NCI-H82 treated with DMSO at 0.1 percent for 48 hours (cell line): ENCODE measurements around the gene IARS1.

Experiments
- DNase-seq: peaks from one replicate; lab custom pipeline; 2025; ENCODE audit not compliant: unreplicated experiment; lab: John Stamatoyannopoulos, UW

Gene IARS1

GRCh38 chr9:92293452-92294296 lies at the start of gene IARS1:
Gene IARS1, minus strand, starts transcription at chr9:92293697. Its CDS starts 4,278 bp downstream, at chr9:92289419.
- DNase-seq: peak; percentile 87

- DNase-seq: no peak
These were observed 49.5 kb upstream of the IARS1 start for GRCh38 chr9:92342825-92343488.

GRCh38 chr9:92341578-92341977 lies 48.1 kb upstream of the IARS1 start:
- DNase-seq: no peak

- no peak for DNase-seq
These were observed 39.8 kb upstream of the IARS1 start for GRCh38 chr9:92333282-92333634.

- no peak for DNase-seq
These were observed 39.2 kb upstream of the IARS1 start for GRCh38 chr9:92332577-92333281.

GRCh38 chr9:92328225-92328624 lies 34.7 kb upstream of the IARS1 start:
- DNase-seq: no peak

- no peak for DNase-seq
These were observed 33.9 kb upstream of the IARS1 start for GRCh38 chr9:92327283-92327850.

- DNase-seq: peak; percentile 10
These were observed 32.5 kb upstream of the IARS1 start for GRCh38 chr9:92325991-92326500.

- peak; percentile 79 for DNase-seq
These were observed 31.9 kb upstream of the IARS1 start, which contains the start of the genes CENPP and NOL8 for GRCh38 chr9:92325269-92325990. Gene CENPP, plus strand, starts transcription at chr9:92325953. Gene NOL8, minus strand, starts transcription at chr9:92325350. Its CDS starts 1,189 bp downstream, at chr9:92324161.

GRCh38 chr9:92324889-92325268 lies 31.4 kb upstream of the IARS1 start:
- DNase-seq: no peak

GRCh38 chr9:92324431-92324830 lies 30.9 kb upstream of the IARS1 start:
- DNase-seq: no peak

- DNase-seq: no peak
These were observed 22.0 kb upstream of the IARS1 start for GRCh38 chr9:92315456-92315855.

GRCh38 chr9:92313624-92314012 lies 20.1 kb upstream of the IARS1 start:
- no peak for DNase-seq

GRCh38 chr9:92312887-92313623 lies 19.6 kb upstream of the IARS1 start:
- DNase-seq: no peak

- DNase-seq: no peak
These were observed 17.1 kb upstream of the IARS1 start for GRCh38 chr9:92310562-92310961.

- no peak for DNase-seq
These were observed 15.4 kb upstream of the IARS1 start for GRCh38 chr9:92308893-92309292.

- no peak for DNase-seq
These were observed 7.4 kb upstream of the IARS1 start for GRCh38 chr9:92300936-92301335.

- DNase-seq: no peak
These were observed 5.6 kb upstream of the IARS1 start for GRCh38 chr9:92299116-92299515.

GRCh38 chr9:92298036-92298435 lies 4.5 kb upstream of the IARS1 start:
- DNase-seq: no peak

GRCh38 chr9:92297611-92298010 lies 4.1 kb upstream of the IARS1 start:
- no peak for DNase-seq
